Left ventricle myocardium inferior (tissue), 1 donor: Measurements from ENCODE around the gene GCC2. TPM values are rescaled to one million over a fixed set of nuclear protein-coding genes. Genes with fewer than 3 reads are reported as not detected.
"Not testable (repeated sequence)": the region's sequence is repeated elsewhere in the genome, so short reads cannot be mapped to it uniquely, and the experiment has no call there.

Experiments
- DNase-seq: peaks from one replicate; pipeline ENCODE4 v3.0.0-alpha.2; 2020
- H3K27ac ChIP-seq: fragments of 200-600 bp; replicated peaks from 2 replicates; pipeline ENCODE4 v1.8.0; 2021
- H3K27me3 ChIP-seq: fragments of 200-600 bp; 2 replicates; pipeline ENCODE4 v1.8.0; 2021; ENCODE audit warnings: low read depth
- H3K36me3 ChIP-seq: fragments of 200-600 bp; 2 replicates; pipeline ENCODE4 v1.8.0; 2021
- H3K4me1 ChIP-seq: fragments of 200-600 bp; 2 replicates; pipeline ENCODE4 v1.8.0; 2021
- H3K4me3 ChIP-seq: fragments of 200-600 bp; 2 replicates; pipeline ENCODE4 v1.8.0; 2021; ENCODE audit warnings: mild to moderate bottlenecking, moderate library complexity
- H3K9me3 ChIP-seq: fragments of 200-600 bp; replicated peaks from 2 replicates; pipeline ENCODE4 v1.8.0; 2021
- CTCF ChIP-seq: fragments of 200-600 bp; IDR thresholded peaks from 2 replicates; pipeline ENCODE4 v1.8.0; 2021; ENCODE audit warnings: antibody characterized with exemption, mild to moderate bottlenecking, borderline replicate concordance
- intact Hi-C: fragments of 100-400 bp; cut with micrococcal nuclease; formaldehyde crosslinking; loops from one replicate; pipeline ENCODE4 v1.11.0; 2022
- total RNA-seq: library from RNA; stranded (reverse); fragmentation: NEBNext Ultra II Directional; extraction: Animal tissue kit (Norgen Biotek cat#: 25700); gene quantifications from one replicate; pipeline ENCODE4 v1.2.1, GENCODE V29; 2021
- donor health status: DM: no; HTN: yes; CAD: no; lungs with severe emphysema.

Gene GCC2
- total RNA-seq, 1 donor from 2014 or later = 24.9 TPM

- no peaks in the 10 kb centered on the region for H3K9me3 ChIP-seq
- TF ChIP-seq CTCF = no peak
- intact Hi-C loops = no loop called here
- no peaks in the 10 kb centered on the region for H3K36me3 ChIP-seq
- no peak overlapping the region for H3K27ac ChIP-seq
- no peak overlapping the region for H3K4me3 ChIP-seq
- H3K4me1 ChIP-seq = no peaks in the 10 kb centered on the region
- no peak for DNase-seq
- H3K27me3 ChIP-seq = no peaks in the 10 kb centered on the region
Measured at GRCh38 chr2:108423502-108424251, 25.3 kb upstream of the GCC2 start.

- no peak for DNase-seq
- Histone ChIP-seq H3K36me3 (no peaks in the 10 kb centered on the region), H3K9me3 (peaks cover under 1% of the 10 kb centered on the region), H3K27me3 (no peaks in the 10 kb centered on the region), H3K4me1 (no peaks in the 10 kb centered on the region), H3K27ac (no peak overlapping the region), H3K4me3 (no peak overlapping the region)
- intact Hi-C loops = no loop called here
- TF ChIP-seq CTCF = no peak
Measured at GRCh38 chr2:108428286-108429009, 20.6 kb upstream of the GCC2 start.

DNA sequence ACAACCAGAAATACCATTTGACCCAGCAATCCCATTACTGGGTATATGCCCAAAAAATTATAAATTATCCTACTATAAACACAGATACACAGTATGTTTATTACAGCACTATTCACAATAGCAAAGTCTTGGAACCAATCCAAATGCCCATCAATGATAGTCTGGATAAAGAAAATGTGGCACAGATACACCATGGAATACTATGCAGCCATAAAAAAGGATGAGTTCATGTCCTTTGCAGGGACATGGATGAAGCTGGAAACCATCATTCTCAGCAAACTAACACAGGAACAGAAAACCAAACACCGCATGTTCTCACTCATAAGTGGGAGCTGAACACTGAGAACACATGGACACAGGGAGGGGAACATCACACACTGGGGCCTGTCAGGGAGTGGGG lies 13.4 kb upstream of the GCC2 start:
- H3K27ac ChIP-seq, H3K4me3 ChIP-seq, intact Hi-C loops, H3K27me3 ChIP-seq, H3K9me3 ChIP-seq, DNase-seq, H3K36me3 ChIP-seq, H3K4me1 ChIP-seq: not testable (repeated sequence)

DNA sequence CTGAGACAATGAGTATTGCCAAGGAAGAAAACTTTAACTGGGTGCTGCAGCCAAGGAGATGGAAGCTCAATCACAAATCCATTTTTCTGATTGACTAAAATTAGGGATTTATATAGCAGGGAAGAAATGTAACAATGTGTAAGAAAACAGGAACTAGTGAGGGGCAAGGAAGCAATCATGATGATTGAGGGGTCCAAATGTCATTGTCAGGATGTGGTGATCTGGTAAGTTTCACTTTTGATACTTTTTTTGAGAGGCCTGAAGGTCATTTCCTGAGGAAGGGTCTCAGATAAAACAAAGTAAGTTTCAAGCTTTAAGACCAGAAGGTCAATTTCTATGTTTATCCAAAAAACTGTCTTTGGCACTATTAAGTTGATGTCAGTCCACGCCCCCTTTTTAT lies 12.0 kb upstream of the GCC2 start:
- no peak overlapping the region for H3K4me3 ChIP-seq
- H3K9me3 ChIP-seq = peaks cover 8% of the 10 kb centered on the region
- H3K36me3 ChIP-seq = no peaks in the 10 kb centered on the region
- H3K27ac ChIP-seq = no peak overlapping the region
- no peak for TF ChIP-seq CTCF
- DNase-seq = no peak
- H3K4me1 ChIP-seq = no peaks in the 10 kb centered on the region
- intact Hi-C loops = no loop called here
- no peaks in the 10 kb centered on the region for H3K27me3 ChIP-seq

DNA sequence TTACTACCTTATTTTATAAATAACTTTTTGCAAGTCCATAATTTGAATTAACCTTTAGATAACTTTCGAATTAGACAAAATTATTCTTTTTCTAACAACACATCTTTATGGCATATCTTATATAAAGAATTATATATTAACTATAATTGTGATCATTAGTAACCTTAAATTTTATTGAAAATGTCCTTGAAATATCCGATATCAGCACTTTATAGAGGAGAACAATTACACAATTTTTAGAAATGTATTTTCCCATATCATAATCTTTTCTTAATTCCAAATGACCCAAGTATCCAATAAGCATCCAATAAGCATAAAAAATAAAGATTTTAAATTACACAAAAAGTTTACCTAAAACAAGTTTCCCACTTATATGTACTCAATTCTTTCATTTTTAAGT lies 7.3 kb upstream of the GCC2 start:
- intact Hi-C loops = no loop called here
- no peaks in the 10 kb centered on the region for H3K4me1 ChIP-seq

More for the DNA sequence above, 7.3 kb upstream of the GCC2 start:
- Histone ChIP-seq H3K27ac (no peak overlapping the region), H3K4me3 (no peak overlapping the region), H3K9me3 (no peaks in the 10 kb centered on the region), H3K27me3 (no peaks in the 10 kb centered on the region), H3K36me3 (no peaks in the 10 kb centered on the region)
- TF ChIP-seq CTCF = no peak
- DNase-seq = no peak
